ENCODE measurements around the gene FAM114A1.

The FAM114A1 gene

DNA sequence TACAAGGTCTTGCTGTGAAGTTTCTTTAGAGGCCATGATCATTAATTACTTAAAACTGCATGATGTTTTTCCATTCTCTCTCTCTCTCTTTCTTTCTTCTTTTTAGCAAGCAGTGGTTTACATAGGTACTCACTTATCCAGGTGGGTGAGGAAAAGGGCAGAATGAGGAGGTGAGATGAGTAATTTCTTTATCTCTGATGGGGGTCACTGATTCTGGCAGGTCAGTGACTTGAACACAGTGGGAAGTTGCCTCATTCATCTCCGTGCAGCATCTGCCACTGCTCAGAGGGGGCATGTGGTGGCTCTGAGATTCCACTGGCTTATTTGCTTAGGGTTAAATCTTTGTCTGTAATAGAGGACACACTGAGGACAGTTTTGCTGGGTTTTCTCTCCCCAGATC is 62.6 kb downstream of the FAM114A1 start:
- Histone ChIP-seq H3K27ac (ENCODE audit: extremely low read depth, low read depth, low read length) (no peak overlapping the region), H3K4me1 (ENCODE audit: control insufficient read depth, insufficient read depth, low read length) (no peaks in the 10 kb centered on the region), H3K4me3 (ENCODE audit: low read depth, low read length) (no peak overlapping the region), H3K36me3 (ENCODE audit: control insufficient read depth in 2 of 2, insufficient read depth in 1 of 2, low read length in 2 of 2) (peaks cover 0 to 60% of the 10 kb centered on the region in 2 experiments; a peak in 1 of 3 replicates), H3K9me3 (ENCODE audit: control insufficient read depth, insufficient read depth, low read depth, low read length) (no peaks in the 10 kb centered on the region)
- ChIA-PET CTCF (interaction anchor here (1.3 kb wide), 1 partner anchor 27 kb away, joined by 6 read pairs; no protein-coding TSS in a partner anchor), POLR2A (no interaction called here)
- peak; percentile 46; the same call in 1 of the 2 replicates for TF ChIP-seq GLIS1 (tag by site-specific recombination; IDR thresholded peaks at IDR 0.05)
- TF ChIP-seq, protein P1, sequence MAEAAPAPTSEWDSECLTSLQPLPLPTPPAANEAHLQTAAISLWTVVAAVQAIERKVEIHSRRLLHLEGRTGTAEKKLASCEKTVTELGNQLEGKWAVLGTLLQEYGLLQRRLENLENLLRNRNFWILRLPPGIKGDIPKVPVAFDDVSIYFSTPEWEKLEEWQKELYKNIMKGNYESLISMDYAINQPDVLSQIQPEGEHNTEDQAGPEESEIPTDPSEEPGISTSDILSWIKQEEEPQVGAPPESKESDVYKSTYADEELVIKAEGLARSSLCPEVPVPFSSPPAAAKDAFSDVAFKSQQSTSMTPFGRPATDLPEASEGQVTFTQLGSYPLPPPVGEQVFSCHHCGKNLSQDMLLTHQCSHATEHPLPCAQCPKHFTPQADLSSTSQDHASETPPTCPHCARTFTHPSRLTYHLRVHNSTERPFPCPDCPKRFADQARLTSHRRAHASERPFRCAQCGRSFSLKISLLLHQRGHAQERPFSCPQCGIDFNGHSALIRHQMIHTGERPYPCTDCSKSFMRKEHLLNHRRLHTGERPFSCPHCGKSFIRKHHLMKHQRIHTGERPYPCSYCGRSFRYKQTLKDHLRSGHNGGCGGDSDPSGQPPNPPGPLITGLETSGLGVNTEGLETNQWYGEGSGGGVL (tag by site-specific recombination; IDR thresholded peaks at IDR 0.05), result no peak

DNA sequence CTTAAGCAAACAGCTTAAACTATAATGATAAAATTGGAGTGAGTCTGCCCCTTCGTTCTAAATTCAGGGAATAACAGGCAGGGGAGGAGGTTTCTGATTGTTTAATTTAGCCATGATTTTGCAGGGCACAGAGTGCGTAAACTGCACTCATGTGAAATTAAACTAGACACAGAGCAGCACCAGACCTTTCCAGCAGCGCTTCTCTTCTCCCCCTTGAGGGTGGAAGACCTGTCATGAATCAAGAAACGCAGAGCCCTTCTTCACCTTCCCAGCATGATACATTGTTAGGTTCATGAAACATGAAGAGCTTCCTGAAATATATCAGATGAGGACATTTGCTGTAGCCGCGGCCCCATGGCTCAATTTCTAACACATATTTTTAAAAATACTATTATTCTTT is 63.1 kb downstream of the FAM114A1 start:
- Histone ChIP-seq H3K4me3 (ENCODE audit: low read depth, low read length) (no peak overlapping the region), H3K9me3 (ENCODE audit: control insufficient read depth, insufficient read depth, low read depth, low read length) (no peaks in the 10 kb centered on the region), H3K4me1 (ENCODE audit: control insufficient read depth, insufficient read depth, low read length) (no peaks in the 10 kb centered on the region), H3K27ac (ENCODE audit: extremely low read depth, low read depth, low read length) (no peak overlapping the region), H3K36me3 (ENCODE audit: control insufficient read depth in 2 of 2, insufficient read depth in 1 of 2, low read length in 2 of 2) (peaks cover 0 to 65% of the 10 kb centered on the region in 2 experiments; a peak in 1 of 3 replicates)
- CTCF ChIA-PET, result no interaction called here
- POLR2A ChIA-PET, result no interaction called here
- no peak for TF ChIP-seq ZNF600 (tag by site-specific recombination; IDR thresholded peaks at IDR 0.05)
- no peak for TF ChIP-seq ZNF404 (tag by site-specific recombination; IDR thresholded peaks at IDR 0.05)
- TF ChIP-seq ZNF501 (tag by site-specific recombination; IDR thresholded peaks at IDR 0.05), result no peak
- no peak for TF ChIP-seq ZNF473 (tag by site-specific recombination; IDR thresholded peaks at IDR 0.05)
- no peak for TF ChIP-seq ZFHX2 (tag by site-specific recombination; conservative IDR thresholded peaks at IDR 0.05)
- TF ChIP-seq HOXD13 (CRISPR knock-in tag; IDR thresholded peaks at IDR 0.05; ENCODE audit: borderline replicate concordance), result no peak
- no peak for TF ChIP-seq ZNF354C (tag by site-specific recombination; IDR thresholded peaks at IDR 0.05; ENCODE audit: borderline replicate concordance, low read depth)
- no peak for TF ChIP-seq ZNF174 (tag by site-specific recombination; IDR thresholded peaks at IDR 0.05)

DNA sequence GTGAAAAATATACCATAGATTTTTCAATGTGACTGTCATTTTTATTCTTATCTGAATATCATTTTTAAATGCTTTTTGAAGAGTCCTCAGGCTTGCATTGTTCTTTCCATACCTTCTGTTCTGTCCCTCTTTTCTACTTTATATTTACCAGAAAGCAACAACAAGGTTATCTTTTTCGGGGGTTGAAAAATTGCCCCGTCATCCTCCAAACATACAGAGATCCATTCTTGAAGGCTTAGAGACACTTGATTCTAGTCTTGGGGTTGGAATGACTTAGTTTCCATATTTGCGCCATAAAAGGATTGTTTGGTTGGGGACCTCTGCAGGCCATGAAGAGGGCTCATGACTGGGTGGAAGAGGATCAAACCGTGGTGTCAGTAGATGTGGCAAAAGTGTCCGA is 63.5 kb downstream of the FAM114A1 start:
- ChIA-PET POLR2A (no interaction called here), CTCF (no interaction called here)
- Histone ChIP-seq H3K36me3 (ENCODE audit: control insufficient read depth in 2 of 2, insufficient read depth in 1 of 2, low read length in 2 of 2) (peaks cover 0 to 67% of the 10 kb centered on the region in 2 experiments; a peak in 1 of 3 replicates), H3K27ac (ENCODE audit: extremely low read depth, low read depth, low read length) (no peak overlapping the region), H3K4me3 (ENCODE audit: low read depth, low read length) (no peak overlapping the region), H3K9me3 (ENCODE audit: control insufficient read depth, insufficient read depth, low read depth, low read length) (no peaks in the 10 kb centered on the region), H3K4me1 (ENCODE audit: control insufficient read depth, insufficient read depth, low read length) (no peaks in the 10 kb centered on the region)
- TF ChIP-seq ZSCAN16 (tag by site-specific recombination; IDR thresholded peaks at IDR 0.05), result no peak
- no peak for TF ChIP-seq ZSCAN30 (tag by site-specific recombination; IDR thresholded peaks at IDR 0.05)
- no peak for TF ChIP-seq ZNF433 (tag by site-specific recombination; IDR thresholded peaks at IDR 0.05; ENCODE audit: low read depth)
- no peak for TF ChIP-seq ZNF664 (tag by site-specific recombination; IDR thresholded peaks at IDR 0.05)
- TF ChIP-seq ZNF596 (tag by site-specific recombination; IDR thresholded peaks at IDR 0.05), result no peak
- no peak for TF ChIP-seq MEIS1 (CRISPR knock-in tag; IDR thresholded peaks at IDR 0.05; ENCODE audit: borderline replicate concordance)
- TF ChIP-seq OVOL3 (tag by site-specific recombination; IDR thresholded peaks at IDR 0.05), result no peak
- TF ChIP-seq ZNF146 (tag by site-specific recombination; IDR thresholded peaks at IDR 0.05), result no peak
- TF ChIP-seq, protein P2, sequence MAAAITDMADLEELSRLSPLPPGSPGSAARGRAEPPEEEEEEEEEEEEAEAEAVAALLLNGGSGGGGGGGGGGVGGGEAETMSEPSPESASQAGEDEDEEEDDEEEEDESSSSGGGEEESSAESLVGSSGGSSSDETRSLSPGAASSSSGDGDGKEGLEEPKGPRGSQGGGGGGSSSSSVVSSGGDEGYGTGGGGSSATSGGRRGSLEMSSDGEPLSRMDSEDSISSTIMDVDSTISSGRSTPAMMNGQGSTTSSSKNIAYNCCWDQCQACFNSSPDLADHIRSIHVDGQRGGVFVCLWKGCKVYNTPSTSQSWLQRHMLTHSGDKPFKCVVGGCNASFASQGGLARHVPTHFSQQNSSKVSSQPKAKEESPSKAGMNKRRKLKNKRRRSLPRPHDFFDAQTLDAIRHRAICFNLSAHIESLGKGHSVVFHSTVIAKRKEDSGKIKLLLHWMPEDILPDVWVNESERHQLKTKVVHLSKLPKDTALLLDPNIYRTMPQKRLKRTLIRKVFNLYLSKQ (tag by site-specific recombination; IDR thresholded peaks at IDR 0.05; ENCODE audit: borderline replicate concordance), result no peak
- TF ChIP-seq, protein P3, sequence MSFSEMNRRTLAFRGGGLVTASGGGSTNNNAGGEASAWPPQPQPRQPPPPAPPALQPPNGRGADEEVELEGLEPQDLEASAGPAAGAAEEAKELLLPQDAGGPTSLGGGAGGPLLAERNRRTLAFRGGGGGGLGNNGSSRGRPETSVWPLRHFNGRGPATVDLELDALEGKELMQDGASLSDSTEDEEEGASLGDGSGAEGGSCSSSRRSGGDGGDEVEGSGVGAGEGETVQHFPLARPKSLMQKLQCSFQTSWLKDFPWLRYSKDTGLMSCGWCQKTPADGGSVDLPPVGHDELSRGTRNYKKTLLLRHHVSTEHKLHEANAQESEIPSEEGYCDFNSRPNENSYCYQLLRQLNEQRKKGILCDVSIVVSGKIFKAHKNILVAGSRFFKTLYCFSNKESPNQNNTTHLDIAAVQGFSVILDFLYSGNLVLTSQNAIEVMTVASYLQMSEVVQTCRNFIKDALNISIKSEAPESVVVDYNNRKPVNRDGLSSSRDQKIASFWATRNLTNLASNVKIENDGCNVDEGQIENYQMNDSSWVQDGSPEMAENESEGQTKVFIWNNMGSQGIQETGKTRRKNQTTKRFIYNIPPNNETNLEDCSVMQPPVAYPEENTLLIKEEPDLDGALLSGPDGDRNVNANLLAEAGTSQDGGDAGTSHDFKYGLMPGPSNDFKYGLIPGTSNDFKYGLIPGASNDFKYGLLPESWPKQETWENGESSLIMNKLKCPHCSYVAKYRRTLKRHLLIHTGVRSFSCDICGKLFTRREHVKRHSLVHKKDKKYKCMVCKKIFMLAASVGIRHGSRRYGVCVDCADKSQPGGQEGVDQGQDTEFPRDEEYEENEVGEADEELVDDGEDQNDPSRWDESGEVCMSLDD (tag by site-specific recombination; IDR thresholded peaks at IDR 0.05), result no peak
- TF ChIP-seq, protein P4, sequence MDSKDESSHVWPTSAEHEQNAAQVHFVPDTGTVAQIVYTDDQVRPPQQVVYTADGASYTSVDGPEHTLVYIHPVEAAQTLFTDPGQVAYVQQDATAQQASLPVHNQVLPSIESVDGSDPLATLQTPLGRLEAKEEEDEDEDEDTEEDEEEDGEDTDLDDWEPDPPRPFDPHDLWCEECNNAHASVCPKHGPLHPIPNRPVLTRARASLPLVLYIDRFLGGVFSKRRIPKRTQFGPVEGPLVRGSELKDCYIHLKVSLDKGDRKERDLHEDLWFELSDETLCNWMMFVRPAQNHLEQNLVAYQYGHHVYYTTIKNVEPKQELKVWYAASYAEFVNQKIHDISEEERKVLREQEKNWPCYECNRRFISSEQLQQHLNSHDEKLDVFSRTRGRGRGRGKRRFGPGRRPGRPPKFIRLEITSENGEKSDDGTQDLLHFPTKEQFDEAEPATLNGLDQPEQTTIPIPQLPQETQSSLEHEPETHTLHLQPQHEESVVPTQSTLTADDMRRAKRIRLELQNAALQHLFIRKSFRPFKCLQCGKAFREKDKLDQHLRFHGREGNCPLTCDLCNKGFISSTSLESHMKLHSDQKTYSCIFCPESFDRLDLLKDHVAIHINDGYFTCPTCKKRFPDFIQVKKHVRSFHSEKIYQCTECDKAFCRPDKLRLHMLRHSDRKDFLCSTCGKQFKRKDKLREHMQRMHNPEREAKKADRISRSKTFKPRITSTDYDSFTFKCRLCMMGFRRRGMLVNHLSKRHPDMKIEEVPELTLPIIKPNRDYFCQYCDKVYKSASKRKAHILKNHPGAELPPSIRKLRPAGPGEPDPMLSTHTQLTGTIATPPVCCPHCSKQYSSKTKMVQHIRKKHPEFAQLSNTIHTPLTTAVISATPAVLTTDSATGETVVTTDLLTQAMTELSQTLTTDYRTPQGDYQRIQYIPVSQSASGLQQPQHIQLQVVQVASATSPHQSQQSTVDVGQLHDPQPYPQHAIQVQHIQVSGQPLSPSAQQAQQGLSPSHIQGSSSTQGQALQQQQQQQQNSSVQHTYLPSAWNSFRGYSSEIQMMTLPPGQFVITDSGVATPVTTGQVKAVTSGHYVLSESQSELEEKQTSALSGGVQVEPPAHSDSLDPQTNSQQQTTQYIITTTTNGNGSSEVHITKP (tag by site-specific recombination; IDR thresholded peaks at IDR 0.05), result no peak
- TF ChIP-seq ZNF155 (tag by site-specific recombination; IDR thresholded peaks at IDR 0.05), result no peak

Measured in HEK293 (cell line).